Neural cell (in vitro differentiated cells): Measurements from ENCODE around the gene GNB3. TPM values are rescaled to one million over a fixed set of nuclear protein-coding genes. Genes with fewer than 3 reads are reported as not detected.

Experiments used
- H2AFZ ChIP-seq: fragments of 200-600, 300-800 bp; sonication (generic), shearing (Covaris generic); 2 replicates; pipeline ENCODE4 v1.6.0; 2014; ENCODE audit warnings: low read depth, mild to moderate bottlenecking, antibody characterized with exemption, low read length, moderate library complexity
- H3F3A ChIP-seq: fragments of 200-600 bp; shearing (Covaris generic); 2 replicates; pipeline ENCODE4 v1.6.1; 2016; ENCODE audit warnings: mild to moderate bottlenecking, moderate library complexity, mixed read lengths, antibody characterized with exemption, low read length; ENCODE audit not compliant: insufficient read depth, poor library complexity, severe bottlenecking
- H3K27ac ChIP-seq: fragments of 200-600, 300-800 bp; sonication (generic), shearing (Covaris generic); 2 replicates; pipeline ENCODE4 v1.5.1; 2014; ENCODE audit warnings: mild to moderate bottlenecking, low read length, moderate library complexity
- H3K27me3 ChIP-seq: fragments of 300-800, 200-600 bp; sonication (generic), shearing (Covaris generic); 2 replicates; pipeline ENCODE4 v1.6.0; 2014; ENCODE audit warnings: mild to moderate bottlenecking, low read depth, low read length, moderate library complexity; ENCODE audit not compliant: insufficient read depth
- H3K36me3 ChIP-seq: fragments of 300-800, 200-600 bp; sonication (generic), shearing (Covaris generic); 2 replicates; pipeline ENCODE4 v1.5.1; 2014; ENCODE audit warnings: mild to moderate bottlenecking, antibody characterized with exemption, low read length, moderate library complexity; ENCODE audit not compliant: insufficient read depth
- H3K4me2 ChIP-seq: fragments of 300-800, 200-600 bp; sonication (generic), shearing (Covaris generic); 2 replicates; pipeline ENCODE4 v1.6.0; 2014; ENCODE audit warnings: mild to moderate bottlenecking, low read length
- H3K4me3 ChIP-seq: fragments of 300-800, 200-600 bp; sonication (generic), shearing (Covaris generic); 2 replicates; pipeline ENCODE4 v1.5.1; 2014; ENCODE audit warnings: mild to moderate bottlenecking, low read length, moderate library complexity
- H3K79me2 ChIP-seq: fragments of 200-600 bp; shearing (Covaris generic); replicated peaks from 2 replicates; pipeline ENCODE4 v1.6.0; 2014; ENCODE audit warnings: mild to moderate bottlenecking, low read length, moderate library complexity; ENCODE audit not compliant: insufficient read depth
- H3K9ac ChIP-seq: fragments of 300-800, 200-600 bp; sonication (generic), shearing (Covaris generic); 2 replicates; pipeline ENCODE4 v1.6.1; 2016; ENCODE audit warnings: mild to moderate bottlenecking, low read length, mixed read lengths
- H3K9me2 ChIP-seq: fragments of 200-600 bp; shearing (Covaris generic); 2 replicates; pipeline ENCODE4 v1.6.1; 2016; ENCODE audit warnings: mild to moderate bottlenecking, low read length, mixed read lengths; ENCODE audit not compliant: insufficient read depth
- H3K9me3 ChIP-seq: fragments of 200-600, 300-800 bp; sonication (generic), shearing (Covaris generic); 2 replicates; pipeline ENCODE4 v1.6.1; 2016; ENCODE audit warnings: mild to moderate bottlenecking, mixed run types, low read length, moderate library complexity, mixed read lengths
- H4K20me1 ChIP-seq: fragments of 200-600 bp; shearing (Covaris generic); 2 replicates; pipeline ENCODE4 v1.6.1; 2016; ENCODE audit warnings: mild to moderate bottlenecking, mixed run types; ENCODE audit not compliant: insufficient read depth
- EP300 ChIP-seq: fragments of 450-650 bp; conservative IDR thresholded peaks from 2 replicates; pipeline ENCODE4 v1.6.1; 2014; ENCODE audit warnings: antibody characterized with exemption, mild to moderate bottlenecking, moderate library complexity; ENCODE audit not compliant: poor library complexity, severe bottlenecking
- EZH2 ChIP-seq: fragments of 200-600, 300-800 bp; shearing (Covaris generic), sonication (generic); IDR thresholded peaks from 2 replicates; pipeline ENCODE4 v1.6.1; 2014; ENCODE audit warnings: antibody characterized with exemption, low read length, borderline replicate concordance, mild to moderate bottlenecking; ENCODE audit not compliant: insufficient read depth, poor library complexity, severe bottlenecking
- MXI1 ChIP-seq: fragments of 450-650 bp; conservative IDR thresholded peaks from 2 replicates; pipeline ENCODE4 v1.6.1; 2014; ENCODE audit warnings: antibody characterized with exemption, mild to moderate bottlenecking; ENCODE audit not compliant: poor library complexity, severe bottlenecking
- POLR2AphosphoS5 ChIP-seq: IDR thresholded peaks from 2 replicates; pipeline ENCODE4 v1.6.1; 2012
- RAD21 ChIP-seq: fragments of 450-650 bp; conservative IDR thresholded peaks from 2 replicates; pipeline ENCODE4 v1.6.1; 2014; ENCODE audit warnings: antibody characterized with exemption, mild to moderate bottlenecking, moderate library complexity
- SMC3 ChIP-seq: fragments of 450-650 bp; conservative IDR thresholded peaks from 2 replicates; pipeline ENCODE4 v1.6.1; 2014; ENCODE audit warnings: antibody characterized with exemption, mild to moderate bottlenecking, moderate library complexity; ENCODE audit not compliant: poor library complexity
- TAF1 ChIP-seq: IDR thresholded peaks from 2 replicates; pipeline ENCODE4 v1.6.1; 2012; ENCODE audit warnings: low read depth
- polyA plus RNA-seq: library from polyadenylated mRNA; depleted of rRNA; stranded (reverse); fragments of >200 nt; gene quantifications from 2 replicates; pipeline ENCODE4 v1.2.3, GENCODE V29; 2014
- TF ChIP-seq, protein P1 (sequence below): fragments of 450-650 bp; IDR thresholded peaks from 2 replicates; pipeline ENCODE4 v1.5.1; 2014; ENCODE audit warnings: antibody characterized with exemption, mild to moderate bottlenecking, moderate library complexity; ENCODE audit not compliant: poor library complexity, severe bottlenecking
- TF ChIP-seq, protein P2 (sequence below): IDR thresholded peaks from 2 replicates; pipeline ENCODE4 v1.6.1; 2012; ENCODE audit warnings: borderline replicate concordance

Gene GNB3
- polyA plus RNA-seq, 1 donor from 2014 or later, result 18.8 TPM

DNA sequence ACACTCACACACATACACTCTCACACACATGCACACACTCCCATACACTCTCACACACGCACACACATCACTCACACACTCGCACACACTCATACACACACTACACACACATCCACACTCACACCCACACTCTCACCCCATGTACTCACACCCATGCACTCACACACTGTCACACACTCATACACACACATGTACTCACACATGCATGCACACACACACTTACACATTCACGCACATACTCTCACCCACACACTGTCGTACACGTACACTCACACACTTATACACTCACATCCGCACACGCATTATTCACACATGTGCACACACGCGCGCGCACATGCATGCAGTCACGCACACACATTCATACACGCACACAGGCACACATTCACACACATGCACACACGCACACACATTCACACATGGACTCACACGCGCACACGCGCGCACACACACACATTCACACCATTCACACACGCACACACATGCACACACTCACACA, 23.0 kb upstream of the GNB3 start:
- H3K27me3 ChIP-seq, result no peaks in the 10 kb centered on the region
- H3K4me3 ChIP-seq, result no peak overlapping the region
- H3K27ac ChIP-seq, result no peak overlapping the region
- H3K79me2 ChIP-seq, result peaks cover 21% of the 10 kb centered on the region
- H3K4me2 ChIP-seq, result no peak overlapping the region
- no peaks in the 10 kb centered on the region for H4K20me1 ChIP-seq
- TF ChIP-seq EP300 (no peak), EZH2 (no peak), SMC3 (no peak), MXI1 (no peak), RAD21 (no peak), TAF1 (no peak), POLR2AphosphoS5 (no peak)
- TF ChIP-seq, protein P1, sequence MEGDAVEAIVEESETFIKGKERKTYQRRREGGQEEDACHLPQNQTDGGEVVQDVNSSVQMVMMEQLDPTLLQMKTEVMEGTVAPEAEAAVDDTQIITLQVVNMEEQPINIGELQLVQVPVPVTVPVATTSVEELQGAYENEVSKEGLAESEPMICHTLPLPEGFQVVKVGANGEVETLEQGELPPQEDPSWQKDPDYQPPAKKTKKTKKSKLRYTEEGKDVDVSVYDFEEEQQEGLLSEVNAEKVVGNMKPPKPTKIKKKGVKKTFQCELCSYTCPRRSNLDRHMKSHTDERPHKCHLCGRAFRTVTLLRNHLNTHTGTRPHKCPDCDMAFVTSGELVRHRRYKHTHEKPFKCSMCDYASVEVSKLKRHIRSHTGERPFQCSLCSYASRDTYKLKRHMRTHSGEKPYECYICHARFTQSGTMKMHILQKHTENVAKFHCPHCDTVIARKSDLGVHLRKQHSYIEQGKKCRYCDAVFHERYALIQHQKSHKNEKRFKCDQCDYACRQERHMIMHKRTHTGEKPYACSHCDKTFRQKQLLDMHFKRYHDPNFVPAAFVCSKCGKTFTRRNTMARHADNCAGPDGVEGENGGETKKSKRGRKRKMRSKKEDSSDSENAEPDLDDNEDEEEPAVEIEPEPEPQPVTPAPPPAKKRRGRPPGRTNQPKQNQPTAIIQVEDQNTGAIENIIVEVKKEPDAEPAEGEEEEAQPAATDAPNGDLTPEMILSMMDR, result no peak
- TF ChIP-seq, protein P2, sequence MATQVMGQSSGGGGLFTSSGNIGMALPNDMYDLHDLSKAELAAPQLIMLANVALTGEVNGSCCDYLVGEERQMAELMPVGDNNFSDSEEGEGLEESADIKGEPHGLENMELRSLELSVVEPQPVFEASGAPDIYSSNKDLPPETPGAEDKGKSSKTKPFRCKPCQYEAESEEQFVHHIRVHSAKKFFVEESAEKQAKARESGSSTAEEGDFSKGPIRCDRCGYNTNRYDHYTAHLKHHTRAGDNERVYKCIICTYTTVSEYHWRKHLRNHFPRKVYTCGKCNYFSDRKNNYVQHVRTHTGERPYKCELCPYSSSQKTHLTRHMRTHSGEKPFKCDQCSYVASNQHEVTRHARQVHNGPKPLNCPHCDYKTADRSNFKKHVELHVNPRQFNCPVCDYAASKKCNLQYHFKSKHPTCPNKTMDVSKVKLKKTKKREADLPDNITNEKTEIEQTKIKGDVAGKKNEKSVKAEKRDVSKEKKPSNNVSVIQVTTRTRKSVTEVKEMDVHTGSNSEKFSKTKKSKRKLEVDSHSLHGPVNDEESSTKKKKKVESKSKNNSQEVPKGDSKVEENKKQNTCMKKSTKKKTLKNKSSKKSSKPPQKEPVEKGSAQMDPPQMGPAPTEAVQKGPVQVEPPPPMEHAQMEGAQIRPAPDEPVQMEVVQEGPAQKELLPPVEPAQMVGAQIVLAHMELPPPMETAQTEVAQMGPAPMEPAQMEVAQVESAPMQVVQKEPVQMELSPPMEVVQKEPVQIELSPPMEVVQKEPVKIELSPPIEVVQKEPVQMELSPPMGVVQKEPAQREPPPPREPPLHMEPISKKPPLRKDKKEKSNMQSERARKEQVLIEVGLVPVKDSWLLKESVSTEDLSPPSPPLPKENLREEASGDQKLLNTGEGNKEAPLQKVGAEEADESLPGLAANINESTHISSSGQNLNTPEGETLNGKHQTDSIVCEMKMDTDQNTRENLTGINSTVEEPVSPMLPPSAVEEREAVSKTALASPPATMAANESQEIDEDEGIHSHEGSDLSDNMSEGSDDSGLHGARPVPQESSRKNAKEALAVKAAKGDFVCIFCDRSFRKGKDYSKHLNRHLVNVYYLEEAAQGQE, result no peak
- H3K36me3 ChIP-seq, result no peaks in the 10 kb centered on the region
- H2AFZ ChIP-seq, result no peak overlapping the region
- no peak overlapping the region for H3K9ac ChIP-seq
- H3F3A ChIP-seq, result no peaks in the 10 kb centered on the region
- no peaks in the 10 kb centered on the region for H3K9me2 ChIP-seq
- no peaks in the 10 kb centered on the region for H3K9me3 ChIP-seq

GRCh38 chr12:6818222-6818621, 22.5 kb upstream of the GNB3 start:
- Histone ChIP-seq H3K27ac (no peak overlapping the region), H3K9me3 (no peaks in the 10 kb centered on the region), H3F3A (no peaks in the 10 kb centered on the region)

More at GRCh38 chr12:6818222-6818621, 22.5 kb upstream of the GNB3 start:
- H3K4me3 ChIP-seq, result no peak overlapping the region
- H3K36me3 ChIP-seq, result no peaks in the 10 kb centered on the region
- no peak overlapping the region for H3K4me2 ChIP-seq
- TF ChIP-seq EP300 (no peak), TAF1 (no peak), MXI1 (no peak), EZH2 (no peak)
- H4K20me1 ChIP-seq, result no peaks in the 10 kb centered on the region
- no peaks in the 10 kb centered on the region for H3K9me2 ChIP-seq
- no peaks in the 10 kb centered on the region for H3K27me3 ChIP-seq
- H3K9ac ChIP-seq, result no peak overlapping the region
- no peak overlapping the region for H2AFZ ChIP-seq
- peaks cover 25% of the 10 kb centered on the region for H3K79me2 ChIP-seq
